Measurements from ENCODE around the gene CCL18. TPM values are rescaled to one million over a fixed set of nuclear protein-coding genes. Genes with fewer than 3 reads are reported as not detected.
A peak's percentile ranks its signal among the peaks of the same experiment; 100 is the strongest.

Gene CCL18
- total and polyA plus RNA-seq, 10 of the 15 experiments (the other 5 are each of a cell fraction or from before 2014, with no cell fraction given): 0.26 TPM; not detected in 9

DNA sequence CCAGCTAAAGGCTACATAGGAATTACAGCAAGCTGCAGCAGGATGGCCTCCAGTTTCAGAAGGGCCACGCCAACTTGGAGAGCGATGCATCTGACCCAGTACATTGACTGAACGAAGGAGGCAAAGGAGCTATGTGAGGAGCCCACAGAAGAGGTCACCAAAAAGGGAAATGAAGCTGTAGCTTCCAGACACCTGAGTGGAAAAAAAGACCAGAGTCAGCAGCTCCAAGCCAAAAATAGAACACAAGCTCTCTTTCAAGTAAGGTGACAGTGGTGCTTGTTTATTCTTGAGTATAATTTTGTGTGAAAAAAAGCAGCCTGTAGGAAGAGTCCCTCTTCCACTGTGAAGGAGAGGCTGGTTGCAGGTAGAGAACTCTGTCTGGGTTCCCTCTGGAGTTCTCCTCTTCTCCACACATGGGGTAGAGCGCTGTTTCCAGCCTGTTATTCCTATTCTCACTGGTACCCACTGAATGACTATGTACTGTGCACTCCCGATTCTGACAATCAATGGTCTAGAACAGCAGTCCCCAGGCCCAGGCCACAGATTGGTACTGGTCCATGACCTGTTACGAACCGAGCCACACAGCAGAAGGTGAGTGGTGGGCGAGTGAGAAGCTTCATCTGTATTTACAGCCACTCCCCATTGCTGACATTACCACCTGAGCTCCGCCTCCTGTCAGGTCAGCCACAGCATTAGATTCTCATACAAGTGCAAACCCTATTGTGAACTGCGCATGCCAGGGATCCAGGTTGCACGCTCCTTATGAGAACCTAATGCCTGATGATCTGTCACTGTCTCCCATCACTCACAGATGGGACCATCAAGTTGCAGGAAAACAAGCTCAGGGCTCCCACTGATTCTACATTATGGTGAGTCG, 54.6 kb downstream of the CCL18 start:
- Histone ChIP-seq H3K9ac (ENCODE audit: control insufficient read depth, insufficient read depth, low read length) (no peak overlapping the region), H3K9me3 (replicated peaks; ENCODE audit: control insufficient read depth, insufficient read depth, low read length) (no peaks in the 10 kb centered on the region; the same call in 2 of the 3 replicates), H3K36me3 (ENCODE audit: control insufficient read depth in 2 of 2, insufficient read depth in 2 of 2, low read length in 1 of 2) (no peaks in the 10 kb centered on the region), H3K27me3 (replicated peaks in 1 of 2; ENCODE audit: control insufficient read depth in 2 of 2, insufficient read depth in 2 of 2, low read length in 1 of 2) (no peaks in the 10 kb centered on the region), H3K4me3 (no peak overlapping the region), H3K4me2 (ENCODE audit: control insufficient read depth, insufficient read depth) (peak overlapping the region; percentile 46; the same call in 1 of the 2 replicates), H3K27ac (ENCODE audit: control insufficient read depth, insufficient read depth) (no peak overlapping the region), H3K4me1 (ENCODE audit: control insufficient read depth, insufficient read depth, low read length) (peaks cover 18% of the 10 kb centered on the region), H2AFZ (ENCODE audit: control insufficient read depth, low read depth, low read length) (no peak overlapping the region), H3K79me2 (ENCODE audit: control insufficient read depth, insufficient read depth, low read length) (no peaks in the 10 kb centered on the region), H4K20me1 (ENCODE audit: control insufficient read depth, insufficient read depth) (no peaks in the 10 kb centered on the region)
- ChIA-PET RAD21 (ENCODE audit: unreplicated experiment) (interaction anchor here (0.6 to 4.3 kb wide), 15 partner anchors 10 to 143 kb away, joined by 3 to 36 read pairs (median 6); partner anchors contain the start of genes CCL3 and CCL4), SMC1A (ENCODE audit: uncharacterized antibody, unreplicated experiment) (interaction anchor here (0.7 to 9.0 kb wide), 15 partner anchors 9 to 143 kb away, joined by 3 to 128 read pairs (median 4); partner anchors contain the start of genes CCL3 and CCL4), POLR2A (interaction anchor here (0.6 to 3.7 kb wide), 10 partner anchors 10 to 143 kb away, joined by 3 to 16 read pairs (median 4); partner anchors contain the start of genes CCL3 and CCL4), CTCF (interaction anchor here (0.9 to 4.9 kb wide), 7 partner anchors 8 to 46 kb away, joined by 3 to 36 read pairs (median 7); partner anchors contain the start of gene CCL3)
- in situ Hi-C loops (cut with MboI): no loop called here
- 88% methylated on average over 12 of the region's 12 CpGs for WGBS (ENCODE audit: insufficient coverage, insufficient replicate concordance, low lambda C conversion rate, missing lambda C conversion rate)
- ATAC-seq (peak; percentile 29), FAIRE-seq (no peak), DNase-seq (ENCODE audit: low read depth, low spot score) (no peak)
- intact Hi-C loops (cut with micrococcal nuclease; ENCODE audit: unreplicated experiment): no loop called here
- no TSS peak for BruUV-seq (replicated peaks)
- TF ChIP-seq IKZF2 (IDR thresholded peaks at IDR 0.05) (peak; percentile 52 to 70; a peak in 2 of 4 replicates), EP300 (IDR thresholded peaks at IDR 0.05; ENCODE audit: borderline replicate concordance in 1 of 2, control insufficient read depth in 1 of 2, low read depth in 2 of 2, low read length in 2 of 2) (peak; percentile 25 to 35; a peak in 1 of 4 replicates), SMAD1 (IDR thresholded peaks at IDR 0.05; ENCODE audit: low read depth, partially characterized antibody) (no peak), BMI1 (IDR thresholded peaks at IDR 0.05; ENCODE audit: borderline replicate concordance) (0 out of 2 replicates have a peak, but pooled peaks have one; percentile 14), NR2F1 (conservative IDR thresholded peaks at IDR 0.05) (0 out of 2 replicates have a peak, but pooled peaks have one; percentile 14), ZBED1 (IDR thresholded peaks at IDR 0.05; ENCODE audit: borderline replicate concordance) (no peak), PAX5 (IDR thresholded peaks at IDR 0.05; ENCODE audit: borderline replicate concordance, low read depth, low read length) (no peak), MEF2B (IDR thresholded peaks at IDR 0.05; ENCODE audit: partially characterized antibody, poor library complexity, severe bottlenecking) (peak; percentile 72), CHD1 (IDR thresholded peaks at IDR 0.05; ENCODE audit: low read depth, low read length) (no peak), SIN3A (IDR thresholded peaks at IDR 0.05; ENCODE audit: low read depth, low read length) (no peak), YY1 (IDR thresholded peaks at IDR 0.05; ENCODE audit: low read depth, low read length) (no peak), KAT2A (conservative IDR thresholded peaks at IDR 0.05; ENCODE audit: control insufficient read depth, low read depth, low read length) (no peak), TCF12 (IDR thresholded peaks at IDR 0.05; ENCODE audit: low read depth, low read length) (no peak), SPI1 (IDR thresholded peaks at IDR 0.05; ENCODE audit: borderline replicate concordance, insufficient read depth, low read depth, low read length) (0 out of 2 replicates have a peak, but pooled peaks have one; percentile 20), IKZF1 (conservative IDR thresholded peaks at IDR 0.05) (peak; percentile 58)
- TF ChIP-seq, protein P1, sequence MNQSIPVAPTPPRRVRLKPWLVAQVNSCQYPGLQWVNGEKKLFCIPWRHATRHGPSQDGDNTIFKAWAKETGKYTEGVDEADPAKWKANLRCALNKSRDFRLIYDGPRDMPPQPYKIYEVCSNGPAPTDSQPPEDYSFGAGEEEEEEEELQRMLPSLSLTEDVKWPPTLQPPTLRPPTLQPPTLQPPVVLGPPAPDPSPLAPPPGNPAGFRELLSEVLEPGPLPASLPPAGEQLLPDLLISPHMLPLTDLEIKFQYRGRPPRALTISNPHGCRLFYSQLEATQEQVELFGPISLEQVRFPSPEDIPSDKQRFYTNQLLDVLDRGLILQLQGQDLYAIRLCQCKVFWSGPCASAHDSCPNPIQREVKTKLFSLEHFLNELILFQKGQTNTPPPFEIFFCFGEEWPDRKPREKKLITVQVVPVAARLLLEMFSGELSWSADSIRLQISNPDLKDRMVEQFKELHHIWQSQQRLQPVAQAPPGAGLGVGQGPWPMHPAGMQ (IDR thresholded peaks at IDR 0.05; ENCODE audit: borderline replicate concordance): no peak
- TF ChIP-seq, protein P2, sequence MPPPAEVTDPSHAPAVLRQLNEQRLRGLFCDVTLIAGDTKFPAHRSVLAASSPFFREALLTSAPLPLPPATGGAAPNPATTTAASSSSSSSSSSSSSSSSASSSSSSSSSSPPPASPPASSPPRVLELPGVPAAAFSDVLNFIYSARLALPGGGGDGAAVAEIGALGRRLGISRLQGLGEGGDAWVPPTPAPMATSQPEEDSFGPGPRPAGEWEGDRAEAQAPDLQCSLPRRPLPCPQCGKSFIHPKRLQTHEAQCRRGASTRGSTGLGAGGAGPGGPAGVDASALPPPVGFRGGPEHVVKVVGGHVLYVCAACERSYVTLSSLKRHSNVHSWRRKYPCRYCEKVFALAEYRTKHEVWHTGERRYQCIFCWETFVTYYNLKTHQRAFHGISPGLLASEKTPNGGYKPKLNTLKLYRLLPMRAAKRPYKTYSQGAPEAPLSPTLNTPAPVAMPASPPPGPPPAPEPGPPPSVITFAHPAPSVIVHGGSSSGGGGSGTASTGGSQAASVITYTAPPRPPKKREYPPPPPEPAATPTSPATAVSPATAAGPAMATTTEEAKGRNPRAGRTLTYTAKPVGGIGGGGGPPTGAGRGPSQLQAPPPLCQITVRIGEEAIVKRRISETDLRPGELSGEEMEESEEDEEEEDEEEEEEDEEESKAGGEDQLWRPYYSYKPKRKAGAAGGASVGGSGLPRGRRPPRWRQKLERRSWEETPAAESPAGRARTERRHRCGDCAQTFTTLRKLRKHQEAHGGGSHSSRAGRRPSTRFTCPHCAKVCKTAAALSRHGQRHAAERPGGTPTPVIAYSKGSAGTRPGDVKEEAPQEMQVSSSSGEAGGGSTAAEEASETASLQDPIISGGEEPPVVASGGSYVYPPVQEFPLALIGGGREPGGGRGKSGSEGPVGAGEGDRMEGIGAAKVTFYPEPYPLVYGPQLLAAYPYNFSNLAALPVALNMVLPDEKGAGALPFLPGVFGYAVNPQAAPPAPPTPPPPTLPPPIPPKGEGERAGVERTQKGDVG (CRISPR knock-in tag; IDR thresholded peaks at IDR 0.05): no peak
- TF ChIP-seq, protein P3, sequence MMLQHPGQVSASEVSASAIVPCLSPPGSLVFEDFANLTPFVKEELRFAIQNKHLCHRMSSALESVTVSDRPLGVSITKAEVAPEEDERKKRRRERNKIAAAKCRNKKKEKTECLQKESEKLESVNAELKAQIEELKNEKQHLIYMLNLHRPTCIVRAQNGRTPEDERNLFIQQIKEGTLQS (IDR thresholded peaks at IDR 0.05; ENCODE audit: borderline replicate concordance, extremely low read depth, low read depth, low read length): no peak

Measured in GM12878 (cell line).